GM12878 (cell line): ENCODE measurements around the gene DDR2. TPM values are rescaled to one million over a fixed set of nuclear protein-coding genes. Genes with fewer than 3 reads are reported as not detected.

Experiments used
- ATAC-seq: fragments of 200-7000 bp; cut with Tn5 transposase; 3 replicates; pipeline ENCODE4 v1.9.1; 2020; ENCODE audit warnings: mild to moderate bottlenecking, moderate library complexity
- BruUV-seq: library from RNA; stranded (reverse); fragments of 400-500 nt; replicated peaks from 2 replicates; lab custom pipeline; 2021; lab: Mats Ljungman, UMichigan
- CTCF ChIA-PET: fragments of 300-600 bp; sonication (Branson Sonifier 250); formaldehyde crosslinking; extraction: SDS; loops from one replicate; lab custom pipeline; 2021; ENCODE audit warnings: inconsistent platforms; lab: Yijun Ruan, JAX
- POLR2A ChIA-PET: fragments of 350-600 bp; formaldehyde crosslinking; extraction: SDS; loops from one replicate; lab custom pipeline; 2021; ENCODE audit warnings: inconsistent platforms; lab: Charles Lee
- RAD21 ChIA-PET: fragments of 300-600 bp; sonication (Branson Sonifier 250); formaldehyde crosslinking; loops from one replicate; lab custom pipeline; 2023; ENCODE audit warnings: antibody characterized with exemption; ENCODE audit not compliant: unreplicated experiment; lab: Charles Lee
- SMC1A ChIA-PET: fragments of 300-600 bp; sonication (Branson Sonifier 250); formaldehyde crosslinking; loops from one replicate; lab custom pipeline; 2023; ENCODE audit not compliant: unreplicated experiment, uncharacterized antibody; lab: Charles Lee
- DNase-seq: peaks from one replicate; pipeline ENCODE4 v3.0.0-alpha.2; 2011; ENCODE audit warnings: low read depth, low spot score
- FAIRE-seq: peaks from 3 replicates; lab custom pipeline; 2011; peaks lifted over from hg19 to GRCh38; lab: Jason Lieb, UNC
- H2AFZ ChIP-seq: 2 replicates; pipeline ENCODE4 v1.6.0; 2011; ENCODE audit warnings: low read depth, low read length, control low read depth; ENCODE audit not compliant: control insufficient read depth
- H3K27ac ChIP-seq: 2 replicates; pipeline ENCODE4 v1.5.1; 2011; ENCODE audit warnings: control low read depth; ENCODE audit not compliant: control insufficient read depth, insufficient read depth
- H3K27me3 ChIP-seq, 2 experiments: replicated peaks in 1 of 2; 2 replicates each; pipeline versions ENCODE4 v1.6.0 to v1.6.1; 2011; ENCODE audit warnings: low read length in 1 of 2; ENCODE audit not compliant: control insufficient read depth in 2 of 2, insufficient read depth in 2 of 2
- H3K36me3 ChIP-seq, 2 experiments: 2 replicates each; pipeline ENCODE4 v1.5.1; 2011; ENCODE audit warnings: low read length in 1 of 2; ENCODE audit not compliant: control insufficient read depth in 2 of 2, insufficient read depth in 2 of 2
- H3K4me1 ChIP-seq: 2 replicates; pipeline ENCODE4 v1.6.1; 2011; ENCODE audit warnings: mild to moderate bottlenecking, low read length, moderate library complexity, mixed read lengths; ENCODE audit not compliant: control insufficient read depth, insufficient read depth
- H3K4me2 ChIP-seq: 2 replicates; pipeline ENCODE4 v1.6.0; 2011; ENCODE audit warnings: control low read depth; ENCODE audit not compliant: control insufficient read depth, insufficient read depth
- H3K4me3 ChIP-seq: fragments of 200-600 bp; sonication (generic); 2 replicates; pipeline ENCODE4 v1.5.1; 2016
- H3K79me2 ChIP-seq: 2 replicates; pipeline ENCODE4 v1.6.0; 2011; ENCODE audit warnings: low read length; ENCODE audit not compliant: control insufficient read depth, insufficient read depth
- H3K9ac ChIP-seq: 2 replicates; pipeline ENCODE4 v1.8.0; 2011; ENCODE audit warnings: low read length, control low read depth, mixed read lengths; ENCODE audit not compliant: control insufficient read depth, insufficient read depth
- H3K9me3 ChIP-seq: replicated peaks from 3 replicates; pipeline ENCODE4 v1.5.1; 2011; ENCODE audit warnings: mild to moderate bottlenecking, low read length; ENCODE audit not compliant: control insufficient read depth, insufficient read depth
- H4K20me1 ChIP-seq: 2 replicates; pipeline ENCODE4 v1.6.0; 2011; ENCODE audit not compliant: control insufficient read depth, insufficient read depth
- BCL3 ChIP-seq: IDR thresholded peaks from 2 replicates; pipeline ENCODE4 v1.6.1; 2011; ENCODE audit warnings: borderline replicate concordance, low read depth, mild to moderate bottlenecking, moderate library complexity, low read length; ENCODE audit not compliant: insufficient read depth, poor library complexity, severe bottlenecking
- BHLHE40 ChIP-seq, 2 experiments: fragments of 450-650 bp in 1 of 2; IDR thresholded peaks; 2 replicates each; pipeline ENCODE4 v1.6.1; 2011 to 2017; ENCODE audit warnings: low read depth in 2 of 2, borderline replicate concordance in 1 of 2, improper control_type of control experiment in 1 of 2, low read length in 1 of 2, mild to moderate bottlenecking in 1 of 2
- EP300 ChIP-seq, 2 experiments: fragments of 150-350 bp in 1 of 2; IDR thresholded peaks; 2 replicates each; pipeline ENCODE4 v1.6.1; 2011 to 2012; ENCODE audit warnings: low read depth in 2 of 2, low read length in 2 of 2, borderline replicate concordance in 1 of 2, improper control_type of control experiment in 1 of 2, inconsistent platforms in 1 of 2; ENCODE audit not compliant: control insufficient read depth in 1 of 2
- GABPA ChIP-seq: IDR thresholded peaks from 2 replicates; pipeline ENCODE4 v1.6.1; 2014; ENCODE audit warnings: antibody characterized with exemption, low read depth, mild to moderate bottlenecking, inconsistent platforms
- NR2F1 ChIP-seq: fragments of 450-650 bp; conservative IDR thresholded peaks from 2 replicates; pipeline ENCODE4 v1.6.1; 2017; ENCODE audit warnings: mild to moderate bottlenecking
- POLR2AphosphoS2 ChIP-seq: IDR thresholded peaks from 2 replicates; pipeline ENCODE4 v1.6.1; 2011; ENCODE audit warnings: low read depth, mild to moderate bottlenecking, low read length, improper control_type of control experiment, moderate library complexity
- SRF ChIP-seq, 2 experiments: IDR thresholded peaks; 2 replicates each; pipeline ENCODE4 v1.6.1; 2011; ENCODE audit warnings: low read depth in 2 of 2, low read length in 2 of 2, mild to moderate bottlenecking in 1 of 2, moderate library complexity in 1 of 2
- ZBTB33 ChIP-seq: fragments of 450-650 bp; IDR thresholded peaks from 2 replicates; pipeline ENCODE4 v1.6.1; 2017; ENCODE audit warnings: mild to moderate bottlenecking
- WGBS: methylation state at CpG from one replicate; pipeline ENCODE4 v1.1.6; 2016; ENCODE audit warnings: low lambda C conversion rate; ENCODE audit not compliant: insufficient replicate concordance, insufficient coverage; ENCODE audit errors: missing lambda C conversion rate; 5-methylcytosine and 5-hydroxymethylcytosine counted together
- in situ Hi-C: fragments of 300-500 bp; cut with MboI; formaldehyde crosslinking; loops from 9 replicates; pipeline ENCODE4 v1.14.3; 2018; ENCODE audit warnings: mixed read lengths
- intact Hi-C: fragments of 100-400 bp; cut with micrococcal nuclease; formaldehyde crosslinking; loops from one replicate; pipeline ENCODE4 v1.14.2; 2022; ENCODE audit not compliant: unreplicated experiment
- polyA plus RNA-seq, 11 experiments: library from polyadenylated mRNA; depleted of rRNA in 4 of 11; unstranded in 6 of 11; stranded (reverse) in 5 of 11; fragments of >200 nt; fragmentation: Nextera tagmentation in 4 of 11; fragmentation: Illumina TruSeq in 1 of 11; extraction: Ambion mirVana in 4 of 11; extraction: Trizol in 1 of 11; gene quantifications; 1 replicate in 1 of 11; 2 replicates in 10 of 11; pipeline versions ENCODE4 v1.2.1 to v1.2.3, GENCODE V29; 2011 to 2016; ENCODE audit warnings: inconsistent platforms in 2 of 11, missing spikeins in 2 of 11, low read depth in 1 of 11
- total RNA-seq, 4 experiments: library from RNA; depleted of rRNA in 3 of 4; stranded (reverse); fragments of >200 nt in 3 of 4; fragmentation: Illumina TruSeq in 1 of 4; extraction: Trizol in 1 of 4; gene quantifications; 2 replicates each; pipeline versions ENCODE4 v1.2.1 to v1.2.3, GENCODE V29; 2013 to 2021
- TF ChIP-seq, protein P1 (sequence below): IDR thresholded peaks from 2 replicates; pipeline ENCODE4 v1.6.1; 2012; ENCODE audit warnings: low read depth, low read length, improper control_type of control experiment

DDR2 gene
- total and polyA plus RNA-seq, 10 of the 15 experiments (the other 5 are each of a cell fraction or from before 2014, with no cell fraction given), result 1.9 to 8.8 (median 5.5) TPM

GRCh38 chr1:162712317-162713029 is 80.2 kb downstream of the DDR2 start:
- Histone ChIP-seq H3K9me3 (no peaks in the 10 kb centered on the region), H3K36me3 (no peaks in the 10 kb centered on the region), H2AFZ (no peak overlapping the region), H4K20me1 (no peaks in the 10 kb centered on the region), H3K4me2 (no peak overlapping the region), H3K4me3 (no peak overlapping the region), H3K27me3 (no peaks in the 10 kb centered on the region), H3K9ac (no peak overlapping the region), H3K27ac (no peak overlapping the region), H3K79me2 (no peaks in the 10 kb centered on the region), H3K4me1 (no peaks in the 10 kb centered on the region)
- FAIRE-seq, result no peak
- no peak for ATAC-seq
- ChIA-PET RAD21 (interaction anchor here (1.0 to 1.4 kb wide), 2 partner anchors 11 to 79 kb away, joined by 3 to 5 read pairs; no protein-coding TSS in a partner anchor), POLR2A (no interaction called here), CTCF (no interaction called here), SMC1A (interaction anchor here (0.8 to 5.8 kb wide), 5 partner anchors 11 to 102 kb away, joined by 3 to 28 read pairs (median 4); no protein-coding TSS in a partner anchor)
- WGBS, result 40% methylated on average over 2 of the region's 2 CpGs
- intact Hi-C loops (no loop called here), in situ Hi-C loops (no loop called here)
- BruUV-seq, result no TSS peak
- TF ChIP-seq, protein P1, sequence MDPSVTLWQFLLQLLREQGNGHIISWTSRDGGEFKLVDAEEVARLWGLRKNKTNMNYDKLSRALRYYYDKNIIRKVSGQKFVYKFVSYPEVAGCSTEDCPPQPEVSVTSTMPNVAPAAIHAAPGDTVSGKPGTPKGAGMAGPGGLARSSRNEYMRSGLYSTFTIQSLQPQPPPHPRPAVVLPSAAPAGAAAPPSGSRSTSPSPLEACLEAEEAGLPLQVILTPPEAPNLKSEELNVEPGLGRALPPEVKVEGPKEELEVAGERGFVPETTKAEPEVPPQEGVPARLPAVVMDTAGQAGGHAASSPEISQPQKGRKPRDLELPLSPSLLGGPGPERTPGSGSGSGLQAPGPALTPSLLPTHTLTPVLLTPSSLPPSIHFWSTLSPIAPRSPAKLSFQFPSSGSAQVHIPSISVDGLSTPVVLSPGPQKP, result no peak
- TF ChIP-seq GABPA, result no peak
- TF ChIP-seq BHLHE40 (IDR thresholded peaks at IDR 0.05; ENCODE audit: borderline replicate concordance in 1 of 2, low read depth in 2 of 2, low read length in 1 of 2), result no peak
- DNase-seq, result no peak

GRCh38 chr1:162716123-162716522 is 83.9 kb downstream of the DDR2 start:
- Histone ChIP-seq H3K4me1 (no peaks in the 10 kb centered on the region), H3K9ac (no peak overlapping the region), H3K27me3 (no peaks in the 10 kb centered on the region), H3K9me3 (no peaks in the 10 kb centered on the region), H3K79me2 (no peaks in the 10 kb centered on the region), H3K36me3 (no peaks in the 10 kb centered on the region), H2AFZ (no peak overlapping the region; the same call in 1 of the 2 replicates), H3K4me3 (no peak overlapping the region), H3K4me2 (no peak overlapping the region), H4K20me1 (no peaks in the 10 kb centered on the region), H3K27ac (no peak overlapping the region)
- RAD21 ChIA-PET, result interaction anchor here (1.1 to 2.0 kb wide), 2 partner anchors 11 to 83 kb away, joined by 3 to 6 read pairs; partner anchors contain the start of gene DDR2
- DNase-seq (no peak), ATAC-seq (no peak), FAIRE-seq (no peak)
- CTCF ChIA-PET, result interaction anchor here (0.8 to 1.3 kb wide), 3 partner anchors 9 to 31 kb away, joined by 3 to 4 read pairs (median 3); no protein-coding TSS in a partner anchor
- SMC1A ChIA-PET, result interaction anchor here (1.0 to 1.2 kb wide), 3 partner anchors 10 to 56 kb away, joined by 3 to 7 read pairs (median 3); no protein-coding TSS in a partner anchor
- intact Hi-C loops, result no loop called here
- 65% methylated on average over 4 of the region's 4 CpGs for WGBS
- no TSS peak for BruUV-seq
- POLR2A ChIA-PET, result interaction anchor here (0.8 to 1.0 kb wide), 2 partner anchors 15 to 149 kb away, joined by 4 to 6 read pairs; no protein-coding TSS in a partner anchor
- TF ChIP-seq ZBTB33 (no peak), SRF (IDR thresholded peaks at IDR 0.05; ENCODE audit: low read depth in 2 of 2, low read length in 2 of 2) (no peak), POLR2AphosphoS2 (no peak), NR2F1 (no peak), BCL3 (no peak), EP300 (IDR thresholded peaks at IDR 0.05; ENCODE audit: borderline replicate concordance in 1 of 2, control insufficient read depth in 1 of 2, low read depth in 2 of 2, low read length in 2 of 2) (no peak)
- in situ Hi-C loops, result no loop called here
